HEK293 (cell line): ENCODE measurements around the gene BBS9.

ENCODE experiments used
- BCL11B ChIP-seq: fragments of 450-650 bp; formaldehyde crosslinking; IDR thresholded peaks from 2 replicates; pipeline ENCODE4 v1.5.1; 2016; ENCODE audit warnings: low read depth, missing biosample characterization, missing genetic modification characterization
- CTCF ChIP-seq: fragments of 450-650 bp; formaldehyde crosslinking; IDR thresholded peaks from 2 replicates; pipeline ENCODE4 v1.5.1; 2016; ENCODE audit warnings: missing biosample characterization, missing genetic modification characterization
- GLI2 ChIP-seq: fragments of 450-650 bp; formaldehyde crosslinking; IDR thresholded peaks from 2 replicates; pipeline ENCODE4; 2017; ENCODE audit warnings: missing biosample characterization, missing genetic modification characterization, low read depth, borderline replicate concordance
- REPIN1 ChIP-seq: fragments of 450-650 bp; formaldehyde crosslinking; IDR thresholded peaks from 2 replicates; pipeline ENCODE4 v1.5.1; 2017; ENCODE audit warnings: missing biosample characterization, missing genetic modification characterization, low read depth
- SP2 ChIP-seq: fragments of 450-650 bp; formaldehyde crosslinking; IDR thresholded peaks from 2 replicates; pipeline ENCODE4 v1.5.1; 2016; ENCODE audit warnings: missing biosample characterization, missing genetic modification characterization
- ZBTB17 ChIP-seq: fragments of 450-650 bp; formaldehyde crosslinking; IDR thresholded peaks from 2 replicates; pipeline ENCODE4 v1.5.1; 2016; ENCODE audit warnings: missing biosample characterization, missing genetic modification characterization
- ZBTB21 ChIP-seq: fragments of 450-650 bp; formaldehyde crosslinking; IDR thresholded peaks from 2 replicates; pipeline ENCODE4 v1.5.1; 2017; ENCODE audit warnings: missing biosample characterization, missing genetic modification characterization
- ZFP3 ChIP-seq: fragments of 450-650 bp; formaldehyde crosslinking; IDR thresholded peaks from 2 replicates; pipeline ENCODE4 v1.5.1; 2016; ENCODE audit warnings: low read depth, missing biosample characterization, missing genetic modification characterization
- ZNF311 ChIP-seq: fragments of 450-650 bp; formaldehyde crosslinking; IDR thresholded peaks from 2 replicates; pipeline ENCODE4 v1.5.1; 2017; ENCODE audit warnings: missing biosample characterization, missing genetic modification characterization, borderline replicate concordance
- ZNF324 ChIP-seq: fragments of 450-650 bp; formaldehyde crosslinking; IDR thresholded peaks from 2 replicates; pipeline ENCODE4 v1.5.1; 2016; ENCODE audit warnings: missing biosample characterization, missing genetic modification characterization
- ZNF792 ChIP-seq: fragments of 450-650 bp; formaldehyde crosslinking; IDR thresholded peaks from 2 replicates; pipeline ENCODE4 v1.5.1; 2016; ENCODE audit warnings: missing biosample characterization, missing genetic modification characterization
- ZNF830 ChIP-seq: fragments of 450-650 bp; IDR thresholded peaks from 2 replicates; pipeline ENCODE4 v1.5.0; 2018; ENCODE audit warnings: missing biosample characterization, missing genetic modification characterization, low read depth, mild to moderate bottlenecking, moderate library complexity
- TF ChIP-seq, protein P1 (sequence below): fragments of 450-650 bp; formaldehyde crosslinking; optimal IDR thresholded peaks from 2 replicates; pipeline ENCODE3; 2016; ENCODE audit warnings: missing biosample characterization, mild to moderate bottlenecking, missing genetic modification characterization
- TF ChIP-seq, protein P2 (sequence below): fragments of 450-650 bp; formaldehyde crosslinking; IDR thresholded peaks from 2 replicates; pipeline ENCODE4 v1.5.1; 2016; ENCODE audit warnings: missing biosample characterization, missing genetic modification characterization, low read depth

GRCh38 chr7:33511778-33512177 is 382.4 kb downstream of the BBS9 start:
- TF ChIP-seq REPIN1 (tag by site-specific recombination) (no peak), CTCF (tag by site-specific recombination) (no peak), ZNF830 (tag by site-specific recombination) (no peak), ZNF324 (tag by site-specific recombination) (no peak), ZBTB21 (no peak), SP2 (tag by site-specific recombination) (no peak), BCL11B (no peak), ZFP3 (tag by site-specific recombination) (no peak), GLI2 (tag by site-specific recombination) (no peak), ZNF311 (no peak), ZBTB17 (tag by site-specific recombination) (no peak), ZNF792 (tag by site-specific recombination) (no peak)
- TF ChIP-seq, protein P1, sequence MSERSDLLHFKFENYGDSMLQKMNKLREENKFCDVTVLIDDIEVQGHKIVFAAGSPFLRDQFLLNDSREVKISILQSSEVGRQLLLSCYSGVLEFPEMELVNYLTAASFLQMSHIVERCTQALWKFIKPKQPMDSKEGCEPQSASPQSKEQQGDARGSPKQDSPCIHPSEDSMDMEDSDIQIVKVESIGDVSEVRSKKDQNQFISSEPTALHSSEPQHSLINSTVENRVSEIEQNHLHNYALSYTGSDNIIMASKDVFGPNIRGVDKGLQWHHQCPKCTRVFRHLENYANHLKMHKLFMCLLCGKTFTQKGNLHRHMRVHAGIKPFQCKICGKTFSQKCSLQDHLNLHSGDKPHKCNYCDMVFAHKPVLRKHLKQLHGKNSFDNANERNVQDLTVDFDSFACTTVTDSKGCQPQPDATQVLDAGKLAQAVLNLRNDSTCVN, result no peak
- TF ChIP-seq, protein P2, sequence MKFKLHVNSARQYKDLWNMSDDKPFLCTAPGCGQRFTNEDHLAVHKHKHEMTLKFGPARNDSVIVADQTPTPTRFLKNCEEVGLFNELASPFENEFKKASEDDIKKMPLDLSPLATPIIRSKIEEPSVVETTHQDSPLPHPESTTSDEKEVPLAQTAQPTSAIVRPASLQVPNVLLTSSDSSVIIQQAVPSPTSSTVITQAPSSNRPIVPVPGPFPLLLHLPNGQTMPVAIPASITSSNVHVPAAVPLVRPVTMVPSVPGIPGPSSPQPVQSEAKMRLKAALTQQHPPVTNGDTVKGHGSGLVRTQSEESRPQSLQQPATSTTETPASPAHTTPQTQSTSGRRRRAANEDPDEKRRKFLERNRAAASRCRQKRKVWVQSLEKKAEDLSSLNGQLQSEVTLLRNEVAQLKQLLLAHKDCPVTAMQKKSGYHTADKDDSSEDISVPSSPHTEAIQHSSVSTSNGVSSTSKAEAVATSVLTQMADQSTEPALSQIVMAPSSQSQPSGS (tag by site-specific recombination), result no peak
